CD4-positive, alpha-beta T cell treated with Interleukin-4 for 4 hours (primary cell): ENCODE measurements around the gene CLSTN1.
"Not testable (repeated sequence)": the region's sequence is repeated elsewhere in the genome, so short reads cannot be mapped to it uniquely, and the experiment has no call there.

Experiments used
- DNase-seq: peaks from one replicate; pipeline ENCODE4 v3.0.0-alpha.2; 2020

CLSTN1 gene

GRCh38 chr1:9825093-9826074, 1.6 kb upstream of the CLSTN1 start:
- DNase-seq: peak; percentile 58

DNA sequence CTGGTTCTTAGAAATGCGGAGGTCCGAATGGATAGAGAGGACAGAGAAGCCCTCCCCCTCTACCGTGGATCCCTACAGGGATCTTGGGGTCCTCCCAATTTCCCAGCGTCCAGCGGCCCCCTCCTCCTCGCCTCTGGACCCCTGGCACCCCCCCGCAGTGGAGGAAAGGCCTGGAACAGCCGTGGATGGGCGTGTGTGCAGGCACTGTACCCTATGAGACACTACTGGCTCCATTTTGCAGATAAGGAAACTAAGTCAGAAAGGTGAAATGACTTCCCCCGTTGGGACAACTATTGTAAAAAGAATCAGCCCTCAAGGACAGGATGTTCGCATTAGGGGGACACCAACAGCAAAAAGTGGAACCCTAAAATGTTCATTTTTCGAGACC, 931 bp upstream of the CLSTN1 start:
- no peak for DNase-seq

DNA sequence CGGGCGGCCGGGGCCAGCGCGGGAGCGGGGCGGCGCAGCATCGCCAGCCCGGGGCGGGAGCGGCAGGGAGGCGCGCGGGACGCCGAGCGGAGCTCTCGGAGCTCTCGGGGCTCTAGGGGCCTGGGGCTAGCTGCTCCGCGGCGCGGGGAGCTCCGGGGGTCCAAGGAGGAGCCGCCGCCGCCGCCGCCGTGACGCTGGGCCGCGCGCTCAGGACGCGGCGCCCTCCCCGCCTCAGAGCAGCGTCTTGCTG, 147 bp downstream of the CLSTN1 start:
- DNase-seq: no peak

GRCh38 chr1:9822897-9823692, 670 bp downstream of the CLSTN1 start:
- DNase-seq: peak; percentile 19

- DNase-seq: no peak
Measured at GRCh38 chr1:9822490-9822889, 1.3 kb downstream of the CLSTN1 start.

GRCh38 chr1:9821710-9822109, 2.1 kb downstream of the CLSTN1 start:
- DNase-seq: no peak

DNA sequence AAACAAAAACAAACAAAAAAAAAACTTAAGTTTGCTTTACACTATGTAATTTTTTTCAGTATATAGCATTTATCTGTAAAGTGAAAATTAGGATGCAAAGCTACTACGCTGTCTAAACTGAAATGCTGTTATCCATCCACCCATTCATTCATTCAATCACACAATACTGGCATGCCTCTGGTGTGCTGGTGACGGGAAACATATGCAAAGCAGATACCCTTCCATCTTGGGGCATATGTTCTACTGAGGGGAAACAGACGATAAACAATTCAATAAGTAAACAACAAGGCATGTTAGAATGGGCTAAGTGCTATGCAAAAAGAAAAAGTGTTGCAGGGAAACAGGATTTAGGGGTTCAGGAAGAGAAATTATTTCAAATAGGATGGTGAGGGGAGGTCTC, 3.2 kb downstream of the CLSTN1 start:
- DNase-seq: no peak

GRCh38 chr1:9817734-9818133, 6.0 kb downstream of the CLSTN1 start:
- DNase-seq: no peak

GRCh38 chr1:9816199-9816598, 7.6 kb downstream of the CLSTN1 start:
- no peak for DNase-seq

DNA sequence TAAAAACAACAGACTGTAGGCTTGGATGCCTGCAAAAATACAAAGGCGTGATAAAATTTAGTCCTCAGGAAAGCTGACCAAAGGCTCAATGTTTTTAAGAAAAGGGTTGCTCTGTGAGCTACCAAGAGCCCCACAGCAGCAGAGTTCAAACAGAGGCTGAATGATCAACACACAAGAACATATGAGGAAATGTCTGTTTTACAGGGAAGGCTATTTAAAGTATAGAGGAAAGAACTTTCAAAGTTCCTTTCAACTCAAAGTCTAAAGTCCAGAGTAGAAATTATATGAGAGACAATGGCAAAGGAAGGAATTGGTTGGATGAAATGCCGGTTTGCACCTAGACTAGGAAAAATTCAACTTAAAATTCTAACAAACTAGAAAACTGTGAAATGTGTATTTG, 8.6 kb downstream of the CLSTN1 start:
- no peak for DNase-seq

- DNase-seq: no peak
Measured at GRCh38 chr1:9814619-9815018, 9.1 kb downstream of the CLSTN1 start.

GRCh38 chr1:9811239-9811966, 12.4 kb downstream of the CLSTN1 start:
- DNase-seq: no peak

DNA sequence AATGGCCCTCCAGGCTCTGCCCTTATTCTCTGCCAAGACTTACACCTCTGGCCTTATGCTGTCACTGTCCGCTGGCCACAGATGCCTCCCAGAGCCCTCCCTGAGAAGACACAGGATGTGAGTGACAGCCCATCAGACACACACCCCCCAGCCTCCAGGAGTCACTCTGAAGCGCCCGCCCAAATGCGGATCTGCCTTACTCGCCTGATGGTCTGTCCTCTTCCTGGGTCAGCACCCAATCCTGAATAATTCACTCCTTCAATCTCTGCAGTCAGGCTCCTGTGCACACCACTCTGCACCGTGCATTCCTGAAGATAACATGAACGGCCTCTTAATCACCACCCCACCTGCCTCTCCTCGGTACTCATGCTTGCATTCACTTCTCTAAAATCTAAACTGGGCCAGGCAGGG, 14.7 kb downstream of the CLSTN1 start:
- DNase-seq: no peak

GRCh38 chr1:9808459-9808858, 15.3 kb downstream of the CLSTN1 start:
- no peak for DNase-seq

GRCh38 chr1:9807541-9807940, 16.2 kb downstream of the CLSTN1 start:
- no peak for DNase-seq

DNA sequence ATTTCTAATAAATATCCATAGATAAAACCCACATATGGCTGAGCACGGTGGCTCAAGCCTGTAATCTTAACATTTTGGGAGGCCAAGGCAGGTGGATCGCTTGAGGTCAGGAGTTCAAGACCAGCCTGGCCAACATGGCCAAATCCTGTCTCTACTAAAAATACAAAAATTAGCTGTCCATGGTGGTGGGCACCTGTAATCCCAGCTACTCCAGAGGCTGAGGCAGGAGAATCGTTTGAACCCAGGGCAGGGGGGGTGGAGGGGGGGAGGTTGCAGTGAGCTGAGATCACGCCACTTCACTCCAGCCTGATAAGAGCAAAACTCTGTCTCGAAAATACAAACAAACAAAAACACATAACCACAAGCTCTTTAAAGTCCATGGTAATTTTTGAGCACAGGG, 17.8 kb downstream of the CLSTN1 start:
- not testable (repeated sequence) for DNase-seq

DNA sequence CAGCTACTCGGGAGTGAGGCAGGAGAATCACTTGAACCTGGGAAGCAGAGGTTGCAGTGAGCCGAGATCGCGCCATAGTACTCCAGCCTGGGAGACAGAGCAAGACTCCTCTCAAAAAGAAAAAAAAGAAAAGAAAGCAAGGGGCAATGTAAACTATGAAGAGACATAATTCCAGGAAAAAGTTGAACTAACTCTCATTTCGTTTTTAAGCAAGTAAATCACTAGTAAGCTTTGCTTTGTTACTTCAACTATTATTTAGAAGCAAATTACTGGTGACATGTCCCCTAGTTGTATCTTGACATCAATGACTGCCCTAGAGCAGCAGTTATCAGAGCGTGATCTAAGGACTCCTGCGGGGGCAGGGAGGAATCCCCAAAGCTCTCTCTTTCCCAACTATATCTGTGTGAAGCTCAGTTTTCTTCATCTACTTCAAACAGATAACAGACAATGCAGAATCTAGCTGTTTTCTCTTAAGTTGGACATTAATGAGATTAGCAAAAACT, 18.7 kb downstream of the CLSTN1 start:
- DNase-seq: no peak

GRCh38 chr1:9803003-9803918, 20.5 kb downstream of the CLSTN1 start:
- DNase-seq: not testable (repeated sequence)

DNA sequence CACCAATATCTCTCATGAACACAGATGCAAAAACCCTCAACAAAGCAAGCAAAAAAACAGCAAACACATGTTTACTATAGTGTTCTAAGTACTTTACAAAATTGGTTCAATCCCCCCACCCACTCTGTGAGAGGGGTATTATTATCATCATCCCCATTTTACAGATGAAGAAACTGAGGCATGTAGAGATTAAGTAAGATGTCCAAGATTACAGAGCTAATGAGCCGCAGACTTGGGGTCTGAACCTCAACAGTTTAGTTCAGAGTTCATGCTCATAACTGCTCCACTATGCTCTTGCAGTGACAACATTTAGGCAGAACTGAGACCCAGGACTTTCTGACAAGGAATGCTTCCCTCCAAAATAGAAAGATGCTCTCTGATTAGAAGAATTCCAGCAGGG, 21.9 kb downstream of the CLSTN1 start:
- DNase-seq: no peak

DNA sequence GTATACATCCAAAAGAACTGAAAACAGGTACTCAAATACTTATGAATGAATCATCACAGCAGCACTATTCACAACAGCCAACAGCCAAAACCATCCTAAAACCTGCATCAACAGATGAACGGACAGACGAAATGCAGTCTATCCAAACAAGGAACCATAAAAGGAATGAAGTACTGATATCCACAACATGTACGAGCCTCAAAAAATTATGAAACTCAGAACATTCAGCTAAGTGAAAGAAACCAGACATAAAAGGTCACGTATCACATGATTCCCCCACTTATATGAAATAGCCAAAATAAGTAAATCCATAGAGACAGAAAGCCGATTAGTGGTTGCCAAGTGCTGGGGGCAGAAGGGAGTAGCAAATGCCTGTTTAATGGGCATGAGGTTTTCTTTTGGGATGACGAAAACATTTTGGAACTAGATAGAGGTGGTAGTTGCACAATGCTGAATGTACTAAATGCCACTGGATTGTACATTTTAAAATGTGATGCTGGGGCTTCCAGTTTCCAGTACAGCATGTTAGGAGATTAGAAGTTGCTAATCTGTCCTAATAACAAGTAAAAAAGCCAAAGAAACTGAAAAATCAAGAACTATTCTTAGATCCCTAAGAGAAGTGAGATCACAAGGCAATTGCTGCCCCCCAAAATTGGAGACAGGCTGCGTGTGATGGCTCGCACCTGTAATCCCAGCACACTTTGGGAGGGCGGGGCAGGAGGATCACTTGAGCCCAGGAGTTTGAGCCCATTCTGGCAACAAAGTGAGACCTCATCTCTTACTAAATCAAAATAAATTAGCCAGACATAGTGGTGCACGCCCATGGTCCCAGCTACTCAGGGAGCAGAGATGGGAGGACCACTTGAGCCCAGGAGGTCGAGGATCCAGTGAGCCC, 25.3 kb downstream of the CLSTN1 start:
- no peak for DNase-seq

- DNase-seq: no peak
Measured at GRCh38 chr1:9797049-9797448, 26.7 kb downstream of the CLSTN1 start.
